GM12873 (cell line): Measurements from ENCODE around the gene TRRAP.

ENCODE experiments used
- TF ChIP-seq, protein P1 (sequence below): IDR thresholded peaks from 2 replicates; pipeline ENCODE4 v1.5.1; 2012; ENCODE audit warnings: low read depth, mild to moderate bottlenecking, moderate library complexity, low read length, control low read depth; ENCODE audit not compliant: insufficient read depth; ENCODE audit errors: missing control alignments

TRRAP gene

DNA sequence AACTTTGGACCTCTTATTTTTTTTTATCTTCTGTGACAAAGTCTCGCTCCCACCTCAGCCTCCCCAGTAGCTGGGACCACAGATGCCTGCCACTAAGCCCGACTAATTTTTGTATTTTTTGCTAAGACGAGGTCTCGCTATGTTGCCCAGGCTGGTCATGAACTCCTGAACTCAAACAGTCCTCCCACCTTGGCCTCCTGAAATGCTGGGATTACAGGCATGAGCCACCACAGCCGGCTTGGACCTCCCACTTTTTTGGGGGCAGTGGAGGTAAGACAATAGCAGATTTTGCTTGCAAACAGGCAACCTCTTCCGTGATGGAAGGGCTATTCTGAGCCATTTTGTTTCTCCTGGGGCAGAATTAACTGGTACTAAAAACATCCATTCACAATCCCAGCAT, 1.2 kb upstream of the TRRAP start:
- TF ChIP-seq, protein P1, sequence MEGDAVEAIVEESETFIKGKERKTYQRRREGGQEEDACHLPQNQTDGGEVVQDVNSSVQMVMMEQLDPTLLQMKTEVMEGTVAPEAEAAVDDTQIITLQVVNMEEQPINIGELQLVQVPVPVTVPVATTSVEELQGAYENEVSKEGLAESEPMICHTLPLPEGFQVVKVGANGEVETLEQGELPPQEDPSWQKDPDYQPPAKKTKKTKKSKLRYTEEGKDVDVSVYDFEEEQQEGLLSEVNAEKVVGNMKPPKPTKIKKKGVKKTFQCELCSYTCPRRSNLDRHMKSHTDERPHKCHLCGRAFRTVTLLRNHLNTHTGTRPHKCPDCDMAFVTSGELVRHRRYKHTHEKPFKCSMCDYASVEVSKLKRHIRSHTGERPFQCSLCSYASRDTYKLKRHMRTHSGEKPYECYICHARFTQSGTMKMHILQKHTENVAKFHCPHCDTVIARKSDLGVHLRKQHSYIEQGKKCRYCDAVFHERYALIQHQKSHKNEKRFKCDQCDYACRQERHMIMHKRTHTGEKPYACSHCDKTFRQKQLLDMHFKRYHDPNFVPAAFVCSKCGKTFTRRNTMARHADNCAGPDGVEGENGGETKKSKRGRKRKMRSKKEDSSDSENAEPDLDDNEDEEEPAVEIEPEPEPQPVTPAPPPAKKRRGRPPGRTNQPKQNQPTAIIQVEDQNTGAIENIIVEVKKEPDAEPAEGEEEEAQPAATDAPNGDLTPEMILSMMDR: no peak

DNA sequence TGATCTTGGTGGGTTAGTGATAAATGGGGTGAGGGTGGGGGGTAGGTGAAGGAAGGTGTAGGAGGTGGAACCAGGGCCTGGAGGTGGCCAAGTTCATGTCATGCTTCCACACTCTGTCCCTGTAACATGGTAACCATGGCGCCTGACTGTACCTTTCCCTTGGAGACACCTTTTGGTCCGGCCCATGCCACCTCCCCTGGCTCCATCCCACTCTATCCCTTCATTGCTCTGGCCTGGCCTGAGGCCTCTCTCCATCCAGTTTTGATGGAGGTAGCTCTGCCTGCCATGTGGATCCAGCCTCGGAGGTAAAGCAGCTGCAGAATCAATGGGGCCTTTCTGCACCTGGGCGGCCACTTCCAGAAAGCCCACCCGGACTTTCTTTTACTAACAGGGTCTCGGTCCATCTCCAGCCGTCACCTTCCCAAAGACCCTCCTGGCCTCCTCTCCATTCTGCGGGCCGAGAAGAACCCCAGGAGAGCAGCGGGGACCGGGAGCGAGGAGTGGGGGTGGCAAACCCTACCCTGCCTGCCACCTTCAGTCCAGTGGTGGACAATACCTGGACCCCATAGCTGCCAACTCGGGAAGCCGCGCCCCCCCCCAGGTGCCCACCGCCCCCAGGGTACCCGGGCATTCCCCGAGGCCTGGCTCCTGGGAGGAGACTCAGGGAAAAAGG, 504 bp upstream of the TRRAP start:
- TF ChIP-seq, protein P1: no peak

DNA sequence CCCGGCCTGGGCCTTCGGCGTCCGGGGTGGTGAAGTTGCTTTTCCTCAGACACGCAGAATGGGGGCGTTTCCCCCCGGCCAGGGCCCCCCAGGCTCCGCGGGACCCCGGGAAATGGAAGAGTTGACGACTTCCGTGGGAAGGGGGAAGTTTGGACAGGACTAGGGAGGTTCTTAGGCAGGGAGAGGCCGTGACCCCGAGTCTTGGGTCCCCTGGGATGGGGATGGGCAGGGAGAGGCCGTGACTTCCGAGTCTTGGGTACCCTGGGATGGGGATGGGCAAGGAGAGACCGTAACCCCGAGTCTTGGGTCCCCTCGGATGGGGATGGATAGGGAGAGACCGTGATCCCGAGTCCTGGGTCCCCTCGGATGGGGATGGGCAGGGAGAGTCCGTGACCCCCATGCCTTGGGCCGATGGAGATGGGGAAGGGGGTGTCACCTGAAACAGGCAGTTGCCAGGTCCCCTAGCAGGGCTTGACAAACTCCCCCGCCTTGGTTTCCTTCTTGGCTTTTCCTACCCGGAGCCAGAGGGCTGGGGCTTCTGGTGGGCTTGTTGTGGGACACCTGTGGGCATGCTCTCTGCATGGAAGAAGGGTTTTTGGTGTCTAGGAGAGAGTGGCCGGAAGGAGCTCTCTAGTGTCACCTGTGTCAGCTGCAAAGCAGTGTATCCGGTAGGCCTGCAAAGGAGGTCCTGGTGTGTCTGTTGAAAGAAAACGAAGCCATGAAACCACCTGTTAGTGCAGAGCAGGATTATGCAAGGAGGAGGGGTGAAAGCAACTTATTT, 1.1 kb downstream of the TRRAP start:
- TF ChIP-seq, protein P1: peak; percentile 76

DNA sequence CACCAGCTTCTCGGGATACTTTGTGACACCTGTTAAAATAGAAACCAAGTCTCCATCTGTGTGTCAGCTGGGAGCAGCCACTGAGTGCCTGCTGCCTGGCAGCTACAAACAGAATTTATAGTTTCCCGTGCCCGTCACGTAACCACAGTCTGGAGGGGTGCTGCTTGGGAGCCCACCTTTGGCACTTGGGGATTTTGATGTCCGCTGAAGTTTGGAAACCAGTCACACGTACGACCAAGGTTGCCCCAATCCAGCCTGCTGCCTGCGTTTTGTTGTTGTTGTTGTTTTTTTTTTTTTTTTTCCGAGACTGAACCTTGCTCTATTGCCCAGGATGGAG, 1.6 kb downstream of the TRRAP start:
- TF ChIP-seq, protein P1: no peak

DNA sequence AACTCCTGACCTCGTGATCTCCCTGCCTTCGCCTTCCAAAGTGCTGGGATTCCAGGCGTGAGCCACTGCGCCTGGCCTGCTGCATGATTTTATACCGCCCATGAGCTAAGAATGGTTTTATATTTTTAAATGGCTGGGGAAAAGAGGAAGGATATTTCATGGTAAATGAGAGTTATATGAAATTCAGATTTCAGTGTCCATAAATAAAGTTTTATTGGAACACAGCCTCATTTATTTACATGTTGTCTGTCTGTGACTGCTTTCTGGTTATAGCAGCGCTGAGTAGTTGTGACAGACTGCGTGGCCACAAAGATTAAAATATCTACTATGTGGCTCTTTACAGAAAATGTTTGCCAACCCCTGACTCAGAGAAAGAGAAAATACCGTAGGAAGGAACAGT, 2.2 kb downstream of the TRRAP start:
- TF ChIP-seq, protein P1: no peak

DNA sequence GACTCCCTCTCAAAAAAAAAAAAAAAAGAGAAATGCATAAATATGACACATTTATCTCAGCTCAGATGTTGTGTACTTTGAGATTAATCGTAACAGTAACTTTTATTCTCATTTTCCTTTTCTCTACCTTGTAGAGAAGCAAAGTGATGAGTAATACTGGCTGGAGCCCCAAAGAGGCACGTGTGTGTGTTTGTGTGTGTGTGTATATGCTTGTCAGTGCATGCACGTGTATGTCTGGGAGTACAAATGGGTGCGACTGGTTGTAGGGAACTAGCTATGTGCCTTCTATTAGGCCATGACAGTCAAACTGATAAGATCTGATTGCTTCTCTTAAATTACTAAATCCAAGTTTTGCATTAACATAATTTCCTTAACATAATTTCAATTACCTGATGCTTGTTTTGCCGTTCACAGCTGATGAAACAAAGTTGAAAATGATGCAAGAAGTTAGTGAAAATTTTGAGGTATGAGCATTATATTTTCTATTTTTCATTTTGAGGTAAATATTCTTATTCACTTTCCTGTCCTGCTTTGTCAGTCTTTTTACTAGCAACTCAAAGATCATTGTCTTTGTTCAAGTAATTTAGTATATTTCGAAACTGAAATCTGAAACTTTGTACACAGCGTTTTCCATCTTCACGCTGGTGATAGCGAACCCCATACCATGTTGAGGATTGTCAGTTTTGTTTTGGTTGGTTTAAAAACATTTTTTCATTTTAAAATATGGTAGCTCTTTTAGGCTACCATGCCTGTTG, 3.4 kb downstream of the TRRAP start:
- TF ChIP-seq, protein P1: no peak

DNA sequence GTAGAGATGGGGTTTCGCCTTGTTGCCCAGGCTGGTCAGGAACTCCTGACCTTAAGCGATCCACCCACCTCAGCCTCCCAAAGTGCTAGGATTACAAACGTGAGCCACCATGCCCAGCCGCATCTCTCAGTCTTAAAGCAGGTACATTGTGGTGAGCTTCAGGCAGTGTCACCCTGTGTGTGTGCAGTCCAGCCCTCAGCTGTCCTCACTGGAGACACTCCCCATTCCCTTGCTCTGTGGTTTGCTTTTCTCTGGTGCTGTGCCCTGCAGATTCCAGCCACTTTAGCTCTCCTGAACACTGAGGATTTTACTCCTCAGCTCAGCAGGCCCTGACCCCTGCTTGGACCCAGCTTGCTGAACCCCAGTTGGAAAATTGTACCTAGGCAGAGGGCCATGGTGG, 6.1 kb downstream of the TRRAP start:
- TF ChIP-seq, protein P1: no peak
